Stimulated activated CD8-positive, alpha-beta memory T cell treated with anti-CD3 and anti-CD28 coated beads, Interleukin-15, amount 100 ng/mL, for 4 hours (primary cell): ENCODE measurements around the gene RYR2.

ENCODE experiments used
- DNase-seq, 2 donors: peaks; one replicate each; pipeline ENCODE4 v3.0.0-alpha.2; 2020; ENCODE audit warnings: low read depth in 2 of 2

Gene RYR2

DNA sequence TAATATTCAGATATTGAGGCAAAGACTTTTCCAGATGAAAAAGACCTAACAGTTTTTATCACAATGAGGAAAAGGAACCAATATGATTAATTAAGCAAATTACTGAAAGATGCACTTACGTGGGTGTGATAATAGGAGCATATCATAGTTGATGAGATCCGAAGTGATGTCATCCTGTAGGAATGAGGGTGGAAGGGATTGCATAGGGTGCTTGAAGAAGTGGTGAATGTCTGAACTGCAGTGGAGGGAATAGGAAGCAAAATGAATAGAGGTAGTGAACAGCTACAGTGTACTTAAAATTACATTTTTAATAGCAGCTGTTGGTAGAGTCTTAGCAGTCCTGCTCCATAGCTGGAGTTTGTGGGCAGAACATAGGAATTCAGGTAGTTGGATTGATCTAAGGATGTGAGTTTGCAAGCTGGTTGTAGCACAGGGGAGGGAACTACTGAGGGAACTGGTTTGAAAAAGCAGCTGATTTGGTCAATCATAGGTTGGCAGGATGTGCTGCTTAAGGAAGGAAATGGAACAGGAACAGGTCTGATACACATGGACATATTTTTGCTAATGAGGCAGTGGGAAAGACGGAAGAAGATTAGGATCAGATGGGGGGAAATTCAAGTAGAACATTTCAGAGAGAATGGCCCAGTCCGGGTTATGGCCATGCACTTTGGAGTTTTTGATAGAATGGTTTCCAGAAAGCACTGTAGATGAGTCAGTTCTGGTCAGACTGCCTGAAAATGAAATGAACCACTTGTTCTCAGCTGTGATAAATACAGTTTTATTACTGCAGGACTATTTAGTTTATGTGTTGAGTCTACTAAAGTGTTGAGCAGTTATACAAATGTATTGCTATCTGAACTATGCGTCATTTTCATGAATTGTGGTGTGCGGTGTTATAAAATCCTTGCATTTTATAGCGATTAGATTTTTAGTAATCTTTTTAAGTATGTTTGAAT is 155.8 kb downstream of the RYR2 start:
- no peak for DNase-seq

DNA sequence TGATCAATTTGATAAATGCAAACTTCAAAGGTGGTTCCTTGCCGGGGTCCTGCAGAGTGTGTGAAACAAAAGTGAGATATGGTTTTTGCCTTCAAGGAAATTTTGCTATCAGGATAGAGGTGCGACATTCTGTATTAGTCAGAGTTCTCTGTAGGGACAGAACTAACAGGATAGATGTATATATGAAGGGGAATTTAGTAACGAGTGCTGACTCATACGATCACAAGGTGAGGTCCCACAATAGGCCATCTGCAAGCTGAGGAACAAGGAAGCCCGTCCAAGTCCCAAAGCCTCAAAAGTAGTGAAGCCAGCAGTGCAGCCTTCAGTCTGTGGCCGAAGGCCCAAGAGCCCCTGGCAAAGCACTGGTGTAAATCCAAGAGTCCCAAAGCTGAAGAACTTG is 157.0 kb downstream of the RYR2 start:
- DNase-seq, result no peak

DNA sequence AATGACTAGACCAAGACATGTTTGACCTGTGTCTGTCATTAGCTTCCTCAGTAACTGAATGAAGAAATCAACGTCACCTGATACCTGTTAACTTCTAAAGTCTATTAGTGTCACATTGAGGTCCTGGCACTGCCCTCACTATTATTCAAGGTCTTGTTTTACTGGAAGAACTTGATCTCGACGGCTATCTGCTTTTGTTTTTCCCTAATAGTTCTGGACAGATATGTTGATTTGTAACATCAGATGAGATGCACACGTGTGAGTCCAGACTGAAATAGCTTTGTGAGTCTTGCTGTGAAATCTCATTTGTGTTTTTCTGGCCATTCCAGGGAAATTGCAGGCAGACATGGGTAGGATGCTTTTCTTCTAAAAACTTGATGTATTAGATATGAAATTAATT is 159.2 kb downstream of the RYR2 start:
- no peak for DNase-seq

DNA sequence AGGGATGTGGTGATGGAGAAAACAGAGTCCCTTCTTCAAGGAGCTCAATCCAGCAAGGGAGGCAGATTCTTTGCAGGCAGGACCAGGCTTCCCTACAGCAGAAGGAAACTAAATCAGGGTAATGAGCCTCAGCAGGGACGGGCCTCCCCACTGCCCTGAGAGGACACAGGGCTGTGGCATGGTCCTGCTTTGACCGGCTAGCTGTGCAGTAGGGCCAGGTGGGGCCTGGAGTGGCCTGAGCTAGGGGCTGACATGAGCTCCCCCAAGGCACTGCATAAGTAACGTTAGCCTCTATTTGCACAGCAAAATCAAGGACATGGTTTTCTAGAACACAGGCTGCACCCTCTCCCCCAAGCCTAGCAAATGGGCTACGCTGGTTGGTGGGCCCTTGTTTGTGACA is 162.9 kb downstream of the RYR2 start:
- no peak for DNase-seq

DNA sequence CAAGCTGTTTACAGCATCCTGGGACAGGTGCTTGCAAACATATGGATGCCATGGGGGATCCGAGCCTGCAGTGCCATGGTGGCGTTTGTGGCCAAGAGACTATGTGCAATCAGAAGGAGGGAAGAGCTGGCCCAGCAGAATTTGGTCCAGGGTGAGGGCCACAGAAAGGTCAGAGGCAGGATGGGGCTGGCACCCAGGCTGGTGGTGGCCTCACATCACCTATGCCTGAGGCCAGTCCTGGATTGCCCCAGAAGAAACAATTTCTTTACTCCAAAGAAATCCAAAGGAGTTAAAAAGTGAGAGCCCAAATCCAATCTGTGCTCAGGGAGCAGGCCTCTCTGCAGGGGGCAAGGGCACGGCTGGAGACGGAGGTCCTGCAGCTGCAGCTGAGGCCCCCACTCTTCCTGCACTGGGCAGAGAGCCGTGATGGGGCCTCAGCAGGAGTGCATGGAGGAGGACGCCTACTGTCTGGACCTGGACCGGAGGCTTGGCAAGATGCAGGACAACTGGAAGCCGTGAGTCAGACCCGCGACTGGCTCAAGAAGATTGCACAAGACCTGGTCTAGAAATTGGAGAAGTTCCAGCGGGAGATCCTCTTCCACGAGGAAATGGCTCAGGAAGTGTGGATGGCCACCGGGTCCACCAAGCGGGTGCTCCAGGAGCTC is 163.5 kb downstream of the RYR2 start:
- no peak for DNase-seq

DNA sequence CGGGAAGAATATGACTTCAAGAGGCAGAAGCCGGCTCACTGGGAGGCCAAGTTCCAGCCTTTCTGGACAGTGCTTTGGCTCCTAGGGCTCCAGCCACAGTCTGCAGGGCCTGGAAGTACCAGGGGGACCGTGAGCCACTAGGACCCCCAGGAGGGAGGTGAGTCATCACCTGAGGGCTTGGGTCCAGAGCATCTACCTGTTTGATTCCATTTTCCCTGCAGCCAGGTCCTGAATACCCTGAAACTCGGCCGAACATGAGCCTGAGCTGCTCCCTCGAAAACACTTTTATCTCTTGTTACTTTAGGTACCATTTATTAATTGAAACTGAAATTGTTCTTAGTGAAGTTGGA is 164.1 kb downstream of the RYR2 start:
- no peak for DNase-seq

DNA sequence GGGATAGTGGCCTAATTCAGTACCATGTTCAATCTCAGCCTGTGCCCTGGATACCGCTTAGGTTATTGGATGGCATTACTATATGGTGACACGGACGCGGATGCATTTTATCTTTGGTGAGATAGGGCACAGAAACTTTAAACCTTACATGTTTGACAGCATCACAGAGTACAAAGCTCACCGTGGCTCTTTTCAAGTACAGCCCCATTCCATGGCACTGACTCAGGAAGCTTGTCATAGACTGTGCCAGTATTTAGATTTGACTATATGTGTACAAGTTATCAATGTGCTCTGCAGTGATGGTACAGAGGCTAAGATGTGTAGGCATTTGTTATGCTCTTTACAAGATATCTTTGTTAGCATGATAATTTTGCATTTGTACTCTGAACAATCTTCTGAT is 169.0 kb downstream of the RYR2 start:
- no peak for DNase-seq

DNA sequence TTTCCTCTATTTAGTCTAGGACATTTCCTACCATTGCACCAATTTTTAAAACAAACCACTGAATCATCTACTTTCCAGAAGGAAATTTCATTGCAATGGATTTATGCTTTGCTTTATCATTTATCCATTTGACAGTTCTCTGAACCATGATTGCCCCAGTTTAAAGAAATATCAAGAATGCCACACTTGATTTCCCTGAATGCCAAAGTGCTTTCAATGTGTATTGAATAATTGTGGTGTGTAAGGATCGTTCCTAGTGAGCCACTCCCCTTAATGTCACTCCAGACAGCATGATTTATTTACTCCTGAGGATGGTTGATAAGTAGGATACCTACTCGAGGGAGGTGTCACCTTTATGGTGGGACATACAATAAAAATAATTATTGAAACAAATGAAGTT is 169.6 kb downstream of the RYR2 start:
- DNase-seq, result no peak

DNA sequence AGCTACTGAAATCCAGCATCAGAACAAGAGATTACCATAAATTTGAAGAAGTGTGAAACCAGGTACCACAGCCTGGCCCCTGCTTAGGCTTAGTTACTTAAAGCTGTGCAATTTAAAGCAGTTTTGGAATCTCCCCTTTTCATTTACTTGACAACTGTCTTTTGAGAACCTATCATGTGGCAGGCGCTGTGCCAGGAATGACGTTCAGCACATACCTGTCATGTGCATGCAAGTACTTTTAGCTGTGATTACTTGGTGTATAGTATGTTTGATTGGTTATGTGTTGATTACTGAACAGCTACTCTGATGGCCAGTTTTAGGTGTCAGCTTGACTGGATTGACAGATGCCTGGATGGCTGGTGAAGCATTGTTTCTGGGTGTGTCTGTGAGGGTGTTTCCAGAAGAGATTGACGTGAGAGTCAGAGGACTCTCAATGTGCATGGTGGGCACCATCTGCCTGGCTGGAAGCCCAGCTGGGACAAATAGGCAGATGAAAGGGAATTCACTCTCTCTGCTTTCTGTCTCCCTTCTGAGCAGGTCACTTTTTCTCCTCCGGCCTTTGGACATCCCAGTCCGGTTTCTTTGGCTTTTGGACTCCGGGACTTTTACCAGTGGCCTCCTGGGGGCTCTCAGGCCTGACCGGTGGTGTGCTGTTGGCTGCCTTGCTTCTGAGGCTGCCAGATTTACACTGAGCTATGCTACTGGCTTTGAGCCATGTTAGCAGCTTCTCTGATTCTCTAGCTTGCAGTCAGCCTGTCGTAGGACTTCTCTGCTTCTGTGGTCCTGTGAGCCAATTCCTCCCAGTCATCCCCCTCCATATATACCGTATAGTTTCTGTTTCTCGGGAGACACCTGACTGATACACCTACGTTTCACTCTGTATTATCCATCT is 178.0 kb downstream of the RYR2 start:
- DNase-seq, result no peak

DNA sequence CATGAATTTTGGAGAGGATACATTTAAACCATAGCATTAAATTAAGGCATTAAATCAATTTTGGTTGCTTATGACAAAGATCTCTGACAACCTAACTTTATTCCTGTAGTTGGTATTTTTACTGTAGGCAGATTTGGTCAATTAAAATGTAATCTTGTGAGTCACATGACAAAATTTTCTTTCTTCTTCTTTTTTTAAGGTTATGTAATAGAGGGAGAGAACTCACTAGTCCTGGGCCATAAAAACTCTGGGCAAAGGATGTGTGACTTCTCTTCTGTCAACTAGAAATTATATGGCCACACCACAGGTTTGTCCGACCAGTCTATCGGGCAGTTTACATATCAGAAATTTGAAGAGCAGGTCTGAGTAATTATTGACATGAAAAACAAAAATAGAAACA is 181.4 kb downstream of the RYR2 start:
- DNase-seq, result no peak

DNA sequence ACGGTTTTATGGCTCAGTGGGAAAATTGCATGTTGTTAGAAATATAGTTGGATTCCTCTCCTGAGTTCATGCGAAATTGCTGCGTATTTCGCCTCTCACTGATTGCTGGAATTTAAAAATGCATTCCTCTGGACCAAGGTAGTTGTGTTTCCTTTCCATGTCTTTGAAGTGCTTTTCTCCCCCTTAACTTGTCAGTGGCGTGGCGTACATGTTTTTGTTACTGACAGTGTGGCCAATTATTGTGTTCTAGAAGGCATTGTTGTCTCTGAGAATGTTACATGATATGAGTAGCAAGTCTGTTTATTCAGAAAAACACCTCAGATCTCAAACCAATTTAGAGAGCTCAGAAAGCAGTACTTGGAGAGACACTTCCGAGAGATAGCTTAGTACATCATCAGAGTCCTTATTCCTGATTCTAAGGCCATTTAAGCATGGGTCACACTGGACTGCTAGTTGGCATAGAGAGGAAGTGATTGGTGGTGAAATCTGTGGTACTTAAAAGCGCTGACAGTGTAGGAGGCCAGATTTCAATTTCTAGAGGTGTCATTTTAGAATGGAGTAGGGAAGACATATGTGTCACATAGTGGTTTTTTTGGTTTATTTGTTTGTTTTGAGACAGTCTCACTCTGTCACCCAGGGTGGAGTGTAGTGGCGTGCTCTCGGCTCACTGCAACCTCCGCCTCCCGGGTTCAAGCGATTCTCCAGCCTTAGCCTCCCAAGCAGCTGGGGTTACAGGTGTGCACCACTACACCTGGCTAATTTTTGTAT is 184.4 kb downstream of the RYR2 start:
- no peak for DNase-seq

DNA sequence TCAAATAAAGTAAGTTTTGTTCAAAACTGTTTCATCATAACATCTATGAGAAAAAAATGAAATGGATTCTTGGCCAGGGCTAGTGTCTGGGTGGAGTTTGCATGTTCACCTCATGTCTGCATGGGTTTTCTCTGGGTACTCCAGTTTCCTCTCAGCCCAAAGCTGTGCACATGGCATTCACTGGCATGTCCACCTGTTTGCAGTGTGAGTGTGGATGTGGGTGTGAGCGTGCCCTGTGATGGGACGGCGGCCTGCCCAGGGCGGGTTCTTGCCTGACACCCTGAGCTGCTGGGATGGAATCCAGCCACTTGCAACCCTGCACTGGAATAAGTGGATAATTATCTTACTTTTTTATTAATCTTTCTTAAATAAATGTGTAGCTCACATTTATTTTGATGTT is 185.5 kb downstream of the RYR2 start:
- no peak for DNase-seq

DNA sequence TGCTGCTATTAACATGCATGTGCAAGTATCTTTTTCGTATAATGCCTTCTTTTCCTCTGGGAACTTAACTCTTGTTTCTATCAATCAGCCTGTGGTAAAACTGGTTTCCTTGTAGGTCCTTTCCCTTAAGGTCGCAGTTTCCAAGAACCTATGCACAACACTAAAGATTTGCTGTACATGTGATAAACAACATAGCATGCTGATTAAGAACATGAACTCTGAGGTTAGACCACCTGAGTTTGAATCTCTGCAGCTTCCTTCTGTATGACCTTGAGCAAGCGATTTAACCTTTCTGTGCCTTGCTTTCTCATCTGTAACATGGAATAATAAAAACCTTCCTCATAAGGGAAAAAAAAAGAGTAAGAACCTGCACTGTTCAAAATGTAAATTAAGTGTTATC is 186.4 kb downstream of the RYR2 start:
- no peak for DNase-seq

DNA sequence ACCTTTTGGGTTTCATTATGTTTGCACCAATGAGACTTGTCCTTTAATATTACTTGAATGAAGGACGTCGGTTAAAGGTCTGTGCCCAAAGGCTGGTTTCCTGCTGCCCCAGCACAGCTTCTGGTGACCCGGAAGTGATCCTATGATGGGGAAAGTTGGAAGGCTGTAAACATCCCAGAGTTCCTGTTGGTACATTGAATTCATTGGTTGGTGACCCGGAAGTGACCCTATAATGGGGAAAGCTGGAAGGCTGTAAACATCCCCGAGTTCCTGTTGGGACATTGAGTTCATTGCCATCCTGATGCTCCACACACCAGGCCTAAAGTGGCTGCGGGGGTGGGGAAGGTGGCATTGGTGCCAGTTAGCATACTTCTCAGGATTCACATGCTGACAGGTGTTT is 187.3 kb downstream of the RYR2 start:
- DNase-seq, result no peak

DNA sequence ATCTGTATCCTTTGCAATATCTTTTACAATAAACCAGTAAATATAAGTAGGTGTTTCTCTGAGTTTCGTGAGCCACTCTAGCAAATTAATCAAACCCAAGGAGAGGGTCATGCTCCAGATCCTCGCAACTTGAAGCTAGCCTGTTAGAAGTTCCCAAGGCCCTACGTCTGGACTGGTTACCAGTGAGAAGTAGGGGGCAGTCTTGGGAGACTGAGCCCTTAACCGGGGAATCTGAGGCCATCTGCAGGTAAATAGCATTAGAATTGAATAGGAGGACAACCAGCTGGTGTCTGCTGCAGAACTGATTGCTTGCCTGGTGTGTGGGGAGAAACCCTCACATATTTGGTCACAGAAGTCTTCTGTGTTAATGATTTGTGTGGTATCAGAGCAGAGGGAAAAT is 190.5 kb downstream of the RYR2 start:
- DNase-seq, result no peak

DNA sequence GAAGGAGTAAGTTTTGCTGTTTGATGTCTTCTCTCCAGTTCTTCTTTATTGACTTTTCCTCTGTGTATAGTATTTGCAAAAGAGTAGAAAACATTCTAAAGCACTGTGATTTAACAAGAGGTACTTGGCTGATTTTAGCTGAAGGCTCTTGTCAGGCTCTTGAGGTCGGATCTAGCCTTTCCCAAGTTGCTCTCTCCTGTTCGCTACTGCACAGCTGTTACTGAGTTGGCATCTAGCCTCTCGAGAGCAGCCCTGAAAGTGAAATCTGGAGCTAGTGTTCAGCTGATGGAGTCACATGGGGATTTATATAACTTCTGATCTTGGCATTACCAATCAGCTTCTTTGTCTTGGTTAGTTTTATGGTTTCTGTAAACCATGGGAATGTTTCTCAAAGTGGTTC is 193.1 kb downstream of the RYR2 start:
- no peak for DNase-seq

DNA sequence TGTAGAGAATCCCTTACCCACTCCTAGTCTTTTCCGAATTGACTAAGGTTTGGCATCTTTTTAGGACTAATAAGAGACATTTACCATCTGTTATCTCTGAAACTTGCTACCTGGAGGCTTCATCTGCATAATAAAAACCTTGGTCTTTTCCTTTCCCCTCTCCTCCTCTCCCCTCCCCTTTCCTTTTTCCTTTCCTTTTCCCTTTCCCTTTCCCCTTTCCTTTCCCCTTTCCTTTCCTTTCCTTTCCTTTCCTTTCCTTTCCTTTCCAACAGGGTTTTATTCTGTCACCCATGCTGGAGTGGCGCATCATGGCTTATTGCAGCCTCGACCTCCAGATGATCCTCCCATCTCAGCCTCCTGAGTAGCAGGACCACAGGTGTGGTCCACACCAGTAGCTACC is 195.7 kb downstream of the RYR2 start:
- no peak for DNase-seq

DNA sequence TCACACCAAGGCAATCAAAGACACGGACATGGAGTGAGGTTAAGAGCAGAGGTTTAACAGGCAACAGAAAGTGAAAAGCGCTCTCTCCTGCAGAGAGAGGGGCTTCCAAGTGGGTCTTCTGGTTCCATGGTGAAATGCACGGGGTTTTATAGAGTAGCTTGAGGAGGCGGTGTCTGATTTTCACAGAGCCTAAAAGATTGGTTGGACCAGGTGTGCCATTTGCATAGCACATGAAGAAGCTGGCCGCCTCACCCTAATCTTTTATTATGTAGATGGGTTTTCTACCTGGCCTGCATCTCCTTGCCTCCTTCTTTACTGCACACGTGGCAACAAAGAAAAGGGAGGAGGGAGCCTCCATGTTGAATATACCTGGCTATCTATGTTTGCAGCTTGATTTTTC is 197.3 kb downstream of the RYR2 start:
- no peak for DNase-seq

DNA sequence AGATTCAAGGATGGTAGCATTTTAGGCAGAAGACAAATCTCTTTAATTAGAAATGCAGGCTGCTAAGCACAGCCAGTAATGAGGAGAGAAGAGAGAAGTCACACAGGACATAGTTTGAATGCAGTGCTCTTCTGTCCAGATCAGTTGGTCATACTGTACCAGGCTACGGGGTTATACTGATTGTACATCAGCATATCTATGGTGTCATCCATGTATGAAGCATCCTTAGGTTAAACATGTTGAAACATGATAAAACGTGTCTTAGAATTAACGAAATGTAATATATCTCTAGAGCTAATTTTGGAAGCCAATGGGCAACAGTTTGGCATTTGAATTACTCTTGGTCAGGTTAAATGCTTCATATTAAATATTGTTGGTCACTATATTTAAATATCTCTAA is 199.1 kb downstream of the RYR2 start:
- DNase-seq, result no peak

DNA sequence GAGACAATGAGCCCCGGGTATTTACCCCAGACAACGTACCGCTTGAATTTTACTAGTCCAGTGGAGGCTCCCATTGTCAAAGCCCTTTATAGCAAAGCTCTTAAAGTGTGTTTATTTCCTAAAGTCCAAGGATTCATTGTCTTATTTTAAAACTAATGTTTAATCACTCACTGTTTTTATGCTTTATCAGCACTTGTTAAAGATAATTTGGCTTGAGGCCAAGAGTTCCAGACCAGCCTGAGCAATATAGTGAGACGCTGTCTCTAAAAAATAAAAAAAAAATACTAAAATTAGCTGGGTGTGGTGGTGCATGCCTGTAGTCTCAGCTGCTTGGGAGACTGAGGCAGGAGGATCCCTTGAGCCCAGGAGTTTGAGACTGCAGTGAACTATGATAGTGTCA is 202.8 kb downstream of the RYR2 start:
- no peak for DNase-seq

DNA sequence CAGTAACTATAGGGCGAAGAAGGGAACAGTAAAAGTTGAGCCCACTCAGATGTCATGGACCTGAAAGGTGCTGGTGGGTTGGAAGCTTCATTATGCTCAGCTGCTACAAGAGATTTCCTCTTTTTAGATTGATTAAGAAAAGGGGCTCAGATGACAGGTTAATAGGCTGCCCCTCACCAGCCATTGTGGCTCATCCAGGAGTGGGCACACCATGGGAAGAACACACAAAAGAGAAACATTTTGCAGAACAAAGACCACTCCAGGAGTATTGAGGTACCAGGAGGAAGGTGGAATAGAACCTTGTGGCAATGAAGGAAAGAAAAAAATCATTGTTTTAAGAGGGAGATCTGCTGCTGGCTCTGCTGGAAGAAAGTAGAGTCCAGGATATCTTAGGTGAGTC is 205.5 kb downstream of the RYR2 start:
- no peak for DNase-seq

DNA sequence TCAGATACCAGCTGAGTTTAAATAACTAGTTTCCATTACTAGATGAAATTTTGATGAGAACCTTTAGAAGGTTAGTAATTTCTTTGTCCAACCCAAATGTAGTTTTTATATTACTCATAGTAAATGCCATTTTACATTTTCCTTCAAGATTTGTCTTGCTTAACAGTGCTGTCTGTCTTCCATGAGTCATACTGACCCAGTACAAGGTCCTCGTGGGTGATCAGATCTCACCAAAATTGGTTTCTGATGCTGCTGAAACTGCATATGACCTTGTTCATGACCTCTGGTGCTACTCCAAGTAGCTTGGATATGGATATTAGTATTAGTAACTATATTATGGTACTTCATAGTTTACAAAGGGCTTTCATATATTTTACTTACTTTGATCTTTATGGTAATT is 207.1 kb downstream of the RYR2 start:
- DNase-seq, result no peak
